Measurements from ENCODE around the gene CABP7.
A peak's percentile ranks its signal among the peaks of the same experiment; 100 is the strongest.
"Not testable (repeated sequence)": the region's sequence is repeated elsewhere in the genome, so short reads cannot be mapped to it uniquely, and the experiment has no call there.

The CABP7 gene

GRCh38 chr22:29748248-29748893 is 28.6 kb downstream of the CABP7 start:
- DNase-seq (ENCODE audit: low read depth in 2 of 2): no peak

- DNase-seq (ENCODE audit: low read depth in 2 of 2): no peak
Observed at GRCh38 chr22:29750029-29750428, 30.2 kb downstream of the CABP7 start.

- DNase-seq (ENCODE audit: low read depth in 2 of 2): no peak
Observed at GRCh38 chr22:29750559-29751538, 31.0 kb downstream of the CABP7 start.

- no peak for DNase-seq (ENCODE audit: low read depth in 2 of 2)
Observed at GRCh38 chr22:29751669-29752068, 31.9 kb downstream of the CABP7 start.

- DNase-seq (ENCODE audit: low read depth in 2 of 2): no peak
Observed at GRCh38 chr22:29753808-29754657, 34.2 kb downstream of the CABP7 start.

- not testable (repeated sequence) for DNase-seq (ENCODE audit: low read depth in 2 of 2)
Observed at GRCh38 chr22:29754658-29755395, 35.0 kb downstream of the CABP7 start.

GRCh38 chr22:29755889-29756288 is 36.1 kb downstream of the CABP7 start:
- DNase-seq (ENCODE audit: low read depth in 2 of 2): no peak

GRCh38 chr22:29756341-29756740 is 36.5 kb downstream of the CABP7 start:
- DNase-seq (ENCODE audit: low read depth in 2 of 2): no peak

GRCh38 chr22:29757096-29757495 is 37.3 kb downstream of the CABP7 start:
- no peak for DNase-seq (ENCODE audit: low read depth in 2 of 2)

GRCh38 chr22:29758068-29758622 is 38.3 kb downstream of the CABP7 start:
- DNase-seq (ENCODE audit: low read depth in 2 of 2): no peak

- no peak for DNase-seq (ENCODE audit: low read depth in 2 of 2)
Observed at GRCh38 chr22:29758959-29759358, 39.2 kb downstream of the CABP7 start.

GRCh38 chr22:29762263-29762662 is 42.5 kb downstream of the CABP7 start:
- no peak for DNase-seq (ENCODE audit: low read depth in 2 of 2)

GRCh38 chr22:29765905-29766631 is 46.3 kb downstream of the CABP7 start:
- DNase-seq (ENCODE audit: low read depth in 2 of 2): no peak

- DNase-seq (ENCODE audit: low read depth in 2 of 2): peak; percentile 70 to 84
Observed at GRCh38 chr22:29766632-29767170, 46.9 kb downstream of the CABP7 start, which contains the start of gene ZMAT5. Gene ZMAT5 (minus strand): TSS chr22:29767007. CDS start chr22:29748544, 18,463 bp downstream.

- DNase-seq (ENCODE audit: low read depth in 2 of 2): peak; percentile 81
Observed at GRCh38 chr22:29767171-29768051, 47.6 kb downstream of the CABP7 start, which contains the start of gene UQCR10. Gene UQCR10 (plus strand): TSS chr22:29767369. CDS start chr22:29767399, 30 bp downstream.

GRCh38 chr22:29768052-29768693 is 48.4 kb downstream of the CABP7 start:
- DNase-seq (ENCODE audit: low read depth in 2 of 2): no peak

- no peak for DNase-seq (ENCODE audit: low read depth in 2 of 2)
Observed at GRCh38 chr22:29769723-29770321, 50.0 kb downstream of the CABP7 start.

- no peak for DNase-seq (ENCODE audit: low read depth in 2 of 2)
Observed at GRCh38 chr22:29772170-29772641, 52.4 kb downstream of the CABP7 start.
